ENCODE results near the gene GABRG3. TPM values are rescaled to one million over a fixed set of nuclear protein-coding genes. Genes with fewer than 3 reads are reported as not detected.

Gene GABRG3
- total and polyA plus RNA-seq, 8 donors: 0.35 TPM; not detected in 7

- TF ChIP-seq, protein P1, sequence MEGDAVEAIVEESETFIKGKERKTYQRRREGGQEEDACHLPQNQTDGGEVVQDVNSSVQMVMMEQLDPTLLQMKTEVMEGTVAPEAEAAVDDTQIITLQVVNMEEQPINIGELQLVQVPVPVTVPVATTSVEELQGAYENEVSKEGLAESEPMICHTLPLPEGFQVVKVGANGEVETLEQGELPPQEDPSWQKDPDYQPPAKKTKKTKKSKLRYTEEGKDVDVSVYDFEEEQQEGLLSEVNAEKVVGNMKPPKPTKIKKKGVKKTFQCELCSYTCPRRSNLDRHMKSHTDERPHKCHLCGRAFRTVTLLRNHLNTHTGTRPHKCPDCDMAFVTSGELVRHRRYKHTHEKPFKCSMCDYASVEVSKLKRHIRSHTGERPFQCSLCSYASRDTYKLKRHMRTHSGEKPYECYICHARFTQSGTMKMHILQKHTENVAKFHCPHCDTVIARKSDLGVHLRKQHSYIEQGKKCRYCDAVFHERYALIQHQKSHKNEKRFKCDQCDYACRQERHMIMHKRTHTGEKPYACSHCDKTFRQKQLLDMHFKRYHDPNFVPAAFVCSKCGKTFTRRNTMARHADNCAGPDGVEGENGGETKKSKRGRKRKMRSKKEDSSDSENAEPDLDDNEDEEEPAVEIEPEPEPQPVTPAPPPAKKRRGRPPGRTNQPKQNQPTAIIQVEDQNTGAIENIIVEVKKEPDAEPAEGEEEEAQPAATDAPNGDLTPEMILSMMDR (IDR thresholded peaks at IDR 0.05): no peak
- intact Hi-C loops (cut with DNase I): no loop called here
- no peak for FAIRE-seq
- WGBS, 2 donors: 42 to 61% methylated on average over 10 of the region's 10 CpGs
- Histone ChIP-seq H3K27me3 (no peaks in the 10 kb centered on the region), H3K36me3 (no peaks in the 10 kb centered on the region), H3K4me3 (no peak overlapping the region), H3K4me1 (no peaks in the 10 kb centered on the region), H3K9me3 (no peaks in the 10 kb centered on the region), H3K27ac (no peak overlapping the region)
- DNase-seq: no peak
- no peak for ATAC-seq
These were observed 121.4 kb downstream of the GABRG3 start for GRCh38 chr15:27092390-27092789.

DNA sequence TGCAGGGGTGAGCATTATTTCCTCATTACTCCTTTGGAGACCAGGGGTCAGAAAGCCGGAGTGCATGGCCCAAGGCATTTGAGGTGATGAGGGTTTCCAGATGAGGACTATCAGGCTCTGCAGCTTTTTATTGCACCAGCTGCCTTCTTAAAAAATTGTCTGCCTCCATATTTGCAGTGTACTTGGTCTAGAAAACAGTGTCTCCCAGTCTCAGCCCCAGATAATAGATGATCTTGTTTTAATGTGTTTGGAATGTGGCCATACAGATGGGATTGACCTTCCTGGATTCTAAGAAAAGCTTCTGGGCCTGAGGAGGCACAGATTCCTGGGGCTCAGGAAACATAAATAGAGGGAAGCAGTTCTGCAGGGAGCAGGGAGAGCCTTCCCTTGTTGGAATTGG lies 123.3 kb downstream of the GABRG3 start:
- intact Hi-C loops (cut with DNase I): no loop called here
- ATAC-seq (no peak), DNase-seq (no peak), FAIRE-seq (no peak)
- Histone ChIP-seq H3K4me3 (no peak overlapping the region), H3K4me1 (no peaks in the 10 kb centered on the region), H3K9me3 (no peaks in the 10 kb centered on the region), H3K27ac (no peak overlapping the region), H3K36me3 (no peaks in the 10 kb centered on the region), H3K27me3 (no peaks in the 10 kb centered on the region)
- WGBS, 2 donors: 87 to 95% methylated on average over 1 of the region's 1 CpG
- TF ChIP-seq, protein P1 (IDR thresholded peaks at IDR 0.05): no peak

- TF ChIP-seq, protein P1 (IDR thresholded peaks at IDR 0.05): no peak
- H3K36me3 ChIP-seq: no peaks in the 10 kb centered on the region
- FAIRE-seq (no peak), ATAC-seq (no peak), DNase-seq (no peak)
- no peak overlapping the region for H3K4me3 ChIP-seq
- no peaks in the 10 kb centered on the region for H3K9me3 ChIP-seq
- WGBS, 2 donors: 29 to 30% methylated on average over 8 of the region's 8 CpGs
- H3K4me1 ChIP-seq: no peaks in the 10 kb centered on the region
- intact Hi-C loops (cut with DNase I): no loop called here
- no peak overlapping the region for H3K27ac ChIP-seq
- H3K27me3 ChIP-seq: no peaks in the 10 kb centered on the region
These were observed 125.1 kb downstream of the GABRG3 start for GRCh38 chr15:27095886-27096624.

- Histone ChIP-seq H3K9me3 (no peaks in the 10 kb centered on the region), H3K27me3 (no peaks in the 10 kb centered on the region)
These were observed 126.5 kb downstream of the GABRG3 start for GRCh38 chr15:27097506-27097905.

DNA sequence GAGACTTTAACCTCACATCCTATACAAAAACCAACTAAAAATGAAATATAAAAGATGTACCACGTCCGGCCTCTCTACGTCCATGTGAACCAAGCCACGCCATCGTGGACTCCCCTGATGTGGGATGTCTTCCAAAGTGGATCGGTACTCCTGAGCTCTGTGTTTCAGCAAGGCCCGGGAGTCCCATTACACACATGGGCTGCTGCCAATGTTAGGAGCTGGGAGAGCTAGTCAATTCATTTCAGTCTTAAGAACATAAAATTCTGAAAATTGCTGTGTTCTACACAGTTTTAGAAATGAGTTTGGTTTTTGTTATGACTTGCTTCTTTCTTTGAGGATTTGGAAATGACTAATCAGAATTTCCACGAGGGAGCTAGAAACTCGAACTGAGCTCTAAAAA lies 131.0 kb downstream of the GABRG3 start:
- ATAC-seq (no peak), DNase-seq (no peak), FAIRE-seq (no peak)
- Histone ChIP-seq H3K36me3 (no peaks in the 10 kb centered on the region), H3K9me3 (no peaks in the 10 kb centered on the region), H3K4me3 (no peak overlapping the region), H3K27me3 (no peaks in the 10 kb centered on the region), H3K27ac (no peak overlapping the region), H3K4me1 (no peaks in the 10 kb centered on the region)
- 69 to 77% methylated on average over 9 of the region's 9 CpGs for WGBS, 2 donors
- intact Hi-C loops (cut with DNase I): no loop called here
- TF ChIP-seq, protein P1 (IDR thresholded peaks at IDR 0.05): no peak

More at GRCh38 chr15:27097506-27097905, 126.5 kb downstream of the GABRG3 start:
- 72 to 84% methylated on average over 3 of the region's 3 CpGs for WGBS, 2 donors
- no peak overlapping the region for H3K27ac ChIP-seq
- no peaks in the 10 kb centered on the region for H3K36me3 ChIP-seq
- intact Hi-C loops (cut with DNase I): no loop called here
- H3K4me1 ChIP-seq: no peaks in the 10 kb centered on the region
- TF ChIP-seq, protein P1 (IDR thresholded peaks at IDR 0.05): no peak
- DNase-seq: no peak
- no peak for FAIRE-seq
- ATAC-seq: no peak
- H3K4me3 ChIP-seq: no peak overlapping the region
